Measurements from ENCODE around the gene GAK.

Gene GAK

DNA sequence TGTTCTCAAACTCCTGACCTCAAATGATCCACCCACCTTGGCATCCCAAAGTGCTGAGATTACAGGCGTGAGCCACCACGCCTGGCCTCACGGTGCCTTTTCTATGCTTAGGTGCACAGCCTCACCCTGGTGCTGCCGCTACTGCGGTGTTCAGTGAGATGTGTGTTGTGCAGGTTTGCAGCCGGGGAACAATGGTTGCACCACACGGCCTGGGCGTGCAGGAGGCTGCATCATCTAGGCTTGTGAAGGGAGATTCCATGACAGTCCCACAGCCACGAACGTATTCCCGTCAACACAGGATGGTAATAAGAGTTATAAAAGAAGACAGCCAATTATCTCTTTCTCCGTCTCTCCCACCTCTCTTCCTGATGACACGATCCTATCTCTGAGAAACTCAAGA lies 128.2 kb downstream of the GAK start:
- DNase-seq, result no peak

DNA sequence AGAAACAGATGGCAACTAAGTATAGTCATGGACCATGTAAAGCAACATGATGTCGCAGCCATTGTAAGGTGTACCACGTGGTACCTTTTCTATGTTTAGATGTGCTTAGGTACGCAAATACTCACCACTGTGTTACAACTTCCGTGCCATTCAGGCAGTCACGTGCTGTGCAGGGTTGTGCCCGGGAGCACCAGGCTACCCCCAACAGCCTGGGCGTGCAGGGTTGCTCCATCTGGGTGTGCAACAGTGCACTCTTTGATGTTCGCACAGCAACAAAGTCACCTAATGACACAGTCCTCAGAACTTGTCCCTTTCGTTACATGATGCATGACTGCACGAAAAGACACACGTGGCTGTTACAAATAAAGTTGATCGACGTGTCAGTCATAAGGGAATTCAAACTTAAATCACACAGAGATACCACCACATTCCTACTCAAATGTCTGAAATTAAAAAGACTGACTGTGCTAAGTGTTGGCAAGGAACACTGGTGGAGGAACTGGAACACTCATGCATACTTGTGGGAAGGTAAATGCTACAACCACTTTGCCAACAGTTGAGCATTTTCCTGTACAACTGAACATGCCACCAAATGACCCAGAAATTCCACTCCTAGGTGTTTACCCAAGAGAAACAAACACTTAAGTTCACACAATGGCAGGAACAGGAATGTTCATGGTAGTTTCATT lies 130.5 kb downstream of the GAK start:
- DNase-seq, result no peak
